Epithelial cell of esophagus (primary cell): ENCODE results near the gene ATXN10.
A peak's percentile ranks its signal among the peaks of the same experiment; 100 is the strongest.

ENCODE experiments used
- DNase-seq: peaks from one replicate; pipeline ENCODE4 v3.0.0; 2010; ENCODE audit warnings: low read depth
- H3K4me3 ChIP-seq: 2 replicates; pipeline ENCODE4 v1.5.1; 2011; ENCODE audit warnings: mild to moderate bottlenecking, low read length, control low read depth
- TF ChIP-seq, protein P1 (sequence below): IDR thresholded peaks from 2 replicates; pipeline ENCODE4 v1.5.1; 2011; ENCODE audit warnings: low read depth, mild to moderate bottlenecking, low read length, control low read depth, inconsistent platforms; ENCODE audit not compliant: insufficient read depth; ENCODE audit errors: missing control alignments

The ATXN10 gene

GRCh38 chr22:45638834-45639746 is 32.5 kb upstream of the ATXN10 start:
- TF ChIP-seq, protein P1, sequence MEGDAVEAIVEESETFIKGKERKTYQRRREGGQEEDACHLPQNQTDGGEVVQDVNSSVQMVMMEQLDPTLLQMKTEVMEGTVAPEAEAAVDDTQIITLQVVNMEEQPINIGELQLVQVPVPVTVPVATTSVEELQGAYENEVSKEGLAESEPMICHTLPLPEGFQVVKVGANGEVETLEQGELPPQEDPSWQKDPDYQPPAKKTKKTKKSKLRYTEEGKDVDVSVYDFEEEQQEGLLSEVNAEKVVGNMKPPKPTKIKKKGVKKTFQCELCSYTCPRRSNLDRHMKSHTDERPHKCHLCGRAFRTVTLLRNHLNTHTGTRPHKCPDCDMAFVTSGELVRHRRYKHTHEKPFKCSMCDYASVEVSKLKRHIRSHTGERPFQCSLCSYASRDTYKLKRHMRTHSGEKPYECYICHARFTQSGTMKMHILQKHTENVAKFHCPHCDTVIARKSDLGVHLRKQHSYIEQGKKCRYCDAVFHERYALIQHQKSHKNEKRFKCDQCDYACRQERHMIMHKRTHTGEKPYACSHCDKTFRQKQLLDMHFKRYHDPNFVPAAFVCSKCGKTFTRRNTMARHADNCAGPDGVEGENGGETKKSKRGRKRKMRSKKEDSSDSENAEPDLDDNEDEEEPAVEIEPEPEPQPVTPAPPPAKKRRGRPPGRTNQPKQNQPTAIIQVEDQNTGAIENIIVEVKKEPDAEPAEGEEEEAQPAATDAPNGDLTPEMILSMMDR = no peak
- peak; percentile 71 for DNase-seq
- no peak overlapping the region for H3K4me3 ChIP-seq

DNA sequence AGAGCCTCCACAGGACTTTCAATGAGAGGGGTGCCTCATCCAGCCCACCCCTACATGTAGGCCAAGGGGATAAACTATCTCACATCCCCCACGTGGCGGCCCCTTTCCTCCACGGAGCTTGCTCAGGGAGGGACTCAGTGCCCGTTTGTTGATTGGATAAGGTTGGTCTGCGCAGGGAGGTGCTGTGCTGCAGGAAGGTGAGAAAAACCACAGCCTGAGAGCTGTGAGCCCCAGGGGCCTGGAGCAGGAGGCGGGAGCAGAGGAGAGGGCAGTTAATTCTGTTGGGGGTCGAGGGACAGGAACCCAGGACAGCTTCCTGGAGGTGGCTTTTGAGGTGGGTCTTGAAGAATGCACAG is 31.9 kb upstream of the ATXN10 start:
- TF ChIP-seq, protein P1 = no peak
- no peak overlapping the region for H3K4me3 ChIP-seq
- no peak for DNase-seq

DNA sequence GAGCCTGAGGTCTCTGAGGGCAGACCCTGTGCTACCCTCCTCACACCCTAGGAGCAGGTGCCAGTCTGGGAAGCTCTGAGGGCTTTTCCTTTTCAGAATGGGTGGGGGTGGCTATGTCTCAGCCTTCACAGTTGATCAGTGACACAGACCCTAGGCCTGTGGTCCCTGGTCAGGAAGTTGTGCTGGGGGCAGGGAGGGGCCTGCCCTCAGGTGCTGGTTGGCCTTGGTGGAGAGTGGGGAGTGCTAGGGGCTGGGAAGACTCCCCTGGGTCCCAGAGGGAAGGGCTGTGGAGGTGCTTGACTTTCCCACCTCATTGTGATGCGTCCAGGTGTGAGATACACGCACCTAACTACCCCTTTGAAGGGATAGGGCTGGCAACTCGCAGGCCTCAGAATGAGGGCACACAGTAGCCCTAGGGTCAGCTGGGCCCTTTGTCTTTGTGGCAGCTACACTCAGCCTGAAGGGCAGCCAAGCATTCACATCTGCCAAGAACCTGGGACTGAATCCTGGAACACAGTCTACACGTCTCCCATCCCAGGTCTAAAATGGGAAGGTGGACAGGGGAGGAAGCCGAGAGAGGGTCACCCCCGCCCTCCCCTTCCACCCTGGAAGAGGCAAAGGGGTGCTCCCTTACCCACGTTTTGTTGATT is 31.2 kb upstream of the ATXN10 start:
- TF ChIP-seq, protein P1 = no peak
- H3K4me3 ChIP-seq = no peak overlapping the region
- no peak for DNase-seq

GRCh38 chr22:45640941-45641621 is 30.6 kb upstream of the ATXN10 start:
- H3K4me3 ChIP-seq = no peak overlapping the region
- TF ChIP-seq, protein P1 = no peak
- no peak for DNase-seq

GRCh38 chr22:45642986-45643385 is 28.6 kb upstream of the ATXN10 start:
- H3K4me3 ChIP-seq = no peak overlapping the region
- TF ChIP-seq, protein P1 = no peak
- no peak for DNase-seq

DNA sequence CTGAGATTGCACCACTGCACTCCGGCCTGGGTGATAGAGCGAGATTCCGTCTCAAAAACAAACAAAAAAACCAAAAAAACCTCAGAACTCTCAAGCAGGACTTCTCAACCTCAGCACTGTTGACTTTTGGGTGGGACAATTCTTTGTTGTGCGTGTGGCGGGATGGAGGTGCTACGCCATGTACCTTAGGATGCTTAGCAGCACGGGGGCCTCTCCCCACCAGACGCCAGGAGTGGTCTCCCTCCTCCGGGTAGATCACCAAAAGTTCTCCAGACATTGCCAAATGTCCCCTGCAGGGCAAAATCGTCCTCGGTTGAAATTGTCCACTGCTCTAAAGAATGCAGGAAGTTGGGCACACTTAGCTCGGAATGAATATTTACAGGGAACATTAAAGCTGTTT is 26.9 kb upstream of the ATXN10 start:
- TF ChIP-seq, protein P1 = no peak
- no peak overlapping the region for H3K4me3 ChIP-seq
- no peak for DNase-seq
